CD4-positive, alpha-beta T cell treated with Interleukin-15 for 4 hours (primary cell): ENCODE results near the gene COL23A1.

Source experiments
- DNase-seq: peaks from one replicate; pipeline ENCODE4 v3.0.0-alpha.2; 2020; ENCODE audit warnings: low spot score

The COL23A1 gene

GRCh38 chr5:178357121-178357521 lies 233.1 kb downstream of the COL23A1 start:
- no peak for DNase-seq

DNA sequence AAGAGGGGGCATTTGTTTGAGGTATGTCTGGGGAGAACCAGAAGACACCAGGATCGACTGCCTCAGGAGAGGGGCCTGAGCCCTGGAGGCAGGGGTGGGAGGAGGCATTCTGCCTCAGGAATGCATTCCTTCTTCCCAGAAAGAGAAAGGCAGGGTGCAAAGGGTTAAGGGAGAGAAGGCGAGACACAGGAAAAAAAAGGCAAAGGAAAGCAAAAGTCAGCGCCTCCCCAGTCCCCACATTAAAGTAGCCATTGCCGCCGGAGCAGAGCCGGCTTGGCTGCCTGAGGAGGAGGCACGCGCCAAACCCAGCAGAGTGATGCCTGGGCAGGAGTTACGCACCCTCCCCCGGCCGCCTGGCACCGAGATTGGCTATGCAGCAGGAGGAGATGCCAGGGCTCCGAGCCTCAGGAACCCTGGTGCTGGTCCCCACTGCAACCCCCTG lies 233.7 kb downstream of the COL23A1 start:
- no peak for DNase-seq

DNA sequence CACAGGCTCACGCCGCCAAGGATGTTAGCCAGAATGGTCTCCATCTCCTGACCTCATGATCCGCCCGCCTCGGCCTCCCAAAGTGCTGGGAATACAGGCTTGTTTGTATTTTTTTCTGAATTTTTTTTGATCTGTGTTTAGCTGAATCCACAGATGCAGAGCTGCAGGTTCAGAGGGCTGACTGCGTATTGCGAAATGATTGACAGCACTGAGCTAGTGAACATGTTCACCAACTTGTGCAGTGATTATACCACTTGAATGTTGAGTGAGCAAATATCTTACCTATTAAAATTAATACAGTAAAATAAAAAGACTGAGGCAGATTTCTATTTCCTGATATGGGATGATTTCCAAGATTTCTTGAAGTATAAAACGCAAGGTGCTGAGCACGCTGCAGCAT lies 234.5 kb downstream of the COL23A1 start:
- no peak for DNase-seq

- no peak for DNase-seq
Observed at GRCh38 chr5:178353461-178353860, 236.7 kb downstream of the COL23A1 start.

- no peak for DNase-seq
Observed at GRCh38 chr5:178352035-178352349, 238.2 kb downstream of the COL23A1 start.

DNA sequence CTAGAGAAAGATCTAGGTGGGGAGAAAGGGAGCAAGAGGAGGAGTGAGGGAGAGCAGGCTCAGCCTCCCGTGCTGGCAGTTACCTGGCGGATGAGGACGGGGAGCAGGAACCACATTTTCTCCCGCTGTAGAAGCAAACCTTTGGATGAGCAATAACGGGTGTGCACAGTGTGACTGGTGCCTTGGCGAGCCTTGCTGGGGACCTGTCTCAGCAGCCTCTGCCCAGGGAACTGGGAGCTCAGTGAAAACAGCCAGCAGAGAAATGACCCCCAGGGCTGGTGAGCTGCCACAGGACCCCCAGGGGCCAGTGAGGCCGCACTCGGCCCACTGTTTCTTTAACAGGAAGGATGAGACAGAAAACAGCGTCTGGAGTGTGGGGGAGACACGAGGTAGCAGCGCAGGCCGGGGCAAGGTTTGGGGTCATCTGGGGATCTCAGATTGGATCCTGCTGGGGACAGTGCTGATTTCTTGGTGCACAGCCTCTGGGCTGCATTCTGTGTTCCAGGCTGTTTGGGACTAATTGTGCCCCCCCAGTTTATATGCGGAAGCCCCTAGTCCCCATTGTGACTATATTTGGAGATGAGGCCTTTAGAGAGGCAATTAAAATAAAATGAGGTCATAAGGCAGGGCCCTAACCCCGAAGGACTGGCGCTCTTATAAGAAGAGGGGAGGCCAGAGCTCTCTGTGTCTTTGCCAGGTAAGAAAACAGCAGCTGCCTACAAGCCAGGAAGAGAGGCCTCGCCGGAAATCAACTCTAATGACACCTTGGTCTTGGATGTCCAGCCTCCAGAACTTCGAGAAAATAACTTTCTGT lies 238.8 kb downstream of the COL23A1 start:
- DNase-seq, result no peak

DNA sequence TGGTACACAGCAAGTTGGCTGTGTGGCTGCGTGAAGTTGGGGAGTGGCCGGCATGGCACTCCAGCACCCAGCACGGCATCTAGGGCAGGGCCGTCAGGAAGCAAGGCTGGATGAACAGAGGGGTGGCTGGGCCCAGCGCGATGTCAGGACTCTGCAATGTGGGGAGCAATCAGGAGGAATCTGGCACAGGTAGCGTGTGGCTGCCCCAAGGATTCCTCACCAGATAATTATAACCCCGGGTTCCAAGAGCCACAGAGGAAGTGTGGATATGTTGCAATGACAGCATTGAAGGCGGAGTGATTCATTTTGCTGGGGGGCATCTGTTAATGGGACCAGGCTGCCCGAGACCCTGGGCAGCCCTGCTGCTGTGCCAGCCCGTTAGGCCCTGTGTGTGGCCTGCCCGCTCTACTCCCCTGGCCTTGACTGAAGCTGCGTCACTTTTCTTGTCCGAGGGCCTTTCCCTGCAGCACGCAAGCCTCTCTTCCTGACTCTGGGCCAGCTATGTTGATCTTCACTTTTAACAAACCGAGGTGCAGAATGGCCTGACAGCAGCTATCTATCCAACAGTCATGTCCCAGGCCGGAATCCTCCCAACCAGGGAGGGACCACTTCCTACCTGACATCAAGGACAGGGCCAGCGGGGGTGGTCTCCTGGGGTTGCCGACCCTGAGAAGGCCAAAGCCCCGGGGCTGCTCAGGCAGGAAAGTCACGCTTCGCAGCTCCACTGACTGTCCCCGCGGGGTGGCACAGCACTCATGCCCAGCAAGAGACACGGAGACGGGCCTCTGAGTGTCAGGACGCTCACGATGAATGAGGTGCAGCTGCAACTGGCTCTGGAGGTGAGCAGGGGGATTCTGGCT lies 239.6 kb downstream of the COL23A1 start:
- no peak for DNase-seq

DNA sequence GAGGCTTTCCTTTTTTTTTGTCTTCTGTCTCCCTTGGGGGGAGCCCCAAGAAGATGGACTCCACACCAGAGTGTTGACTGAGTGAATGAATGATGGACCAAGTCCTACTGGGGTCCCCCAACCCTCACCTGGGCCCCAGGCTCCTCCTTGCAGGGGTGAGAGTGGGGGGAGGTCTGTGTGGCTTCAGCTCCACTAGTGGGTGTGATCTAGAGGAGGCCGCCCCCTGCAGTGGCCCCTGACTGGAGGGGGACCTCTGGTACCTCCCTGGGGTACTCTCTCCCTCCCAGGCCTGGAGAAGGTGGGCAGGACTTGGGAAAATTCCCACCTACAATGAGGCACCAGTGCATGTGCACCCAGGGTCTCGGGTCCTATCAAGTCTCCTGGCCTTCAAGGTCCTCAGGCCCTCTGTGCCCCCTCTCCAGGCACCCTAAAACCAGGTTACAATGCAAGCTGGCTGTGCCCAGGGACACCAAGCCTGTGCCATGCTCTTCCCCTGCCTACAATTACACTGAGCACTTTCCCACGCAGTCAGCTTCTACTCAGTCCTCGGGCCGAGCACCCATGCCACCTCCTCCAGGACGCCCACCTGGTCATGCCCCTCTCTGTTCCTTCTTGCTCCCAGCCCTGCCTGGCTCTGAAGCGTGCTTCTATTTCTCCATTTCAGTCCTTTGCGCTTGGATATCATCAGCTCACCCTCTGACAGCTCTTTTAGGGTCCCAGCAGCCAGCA lies 240.4 kb downstream of the COL23A1 start:
- DNase-seq, result no peak

- no peak for DNase-seq
Observed at GRCh38 chr5:178349075-178349511, 241.1 kb downstream of the COL23A1 start.

DNA sequence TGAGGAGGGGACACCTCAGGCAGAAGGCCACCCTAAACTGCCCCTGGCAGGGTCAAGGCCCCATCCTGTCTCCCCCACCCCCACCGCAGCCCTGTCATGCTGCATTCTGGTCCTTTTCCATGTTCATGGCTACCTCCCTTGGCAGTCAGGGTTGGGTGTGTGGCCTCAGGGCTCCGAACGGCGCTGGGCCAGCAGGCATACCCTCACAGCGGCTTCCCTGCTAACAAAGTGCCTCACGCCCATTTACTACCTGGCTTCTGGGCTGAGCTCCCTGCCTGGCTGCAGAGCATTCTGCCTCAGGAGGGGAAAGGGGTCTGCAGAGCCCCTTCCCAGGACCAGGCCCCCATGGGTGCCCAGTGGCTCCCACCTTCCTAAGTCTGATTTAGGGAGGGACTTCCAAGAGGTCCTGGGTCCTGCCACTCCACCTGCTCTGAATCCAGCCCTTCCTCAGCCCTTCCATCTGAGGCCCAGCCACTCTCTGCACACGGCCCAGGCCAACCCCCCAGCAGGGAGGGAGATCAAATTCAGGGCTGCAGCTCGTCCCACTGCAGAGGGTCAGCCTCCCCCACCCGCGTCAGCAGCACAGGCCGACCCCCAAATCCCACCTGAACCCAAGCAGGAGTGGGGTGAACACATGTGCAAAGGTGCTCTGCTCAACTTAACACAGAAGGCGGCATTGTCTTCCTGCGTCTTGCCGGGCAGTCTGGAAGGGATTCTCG lies 241.7 kb downstream of the COL23A1 start:
- no peak for DNase-seq

- DNase-seq, result no peak
Observed at GRCh38 chr5:178347956-178348355, 242.2 kb downstream of the COL23A1 start.

- no peak for DNase-seq
Observed at GRCh38 chr5:178346607-178347334, 243.4 kb downstream of the COL23A1 start.

DNA sequence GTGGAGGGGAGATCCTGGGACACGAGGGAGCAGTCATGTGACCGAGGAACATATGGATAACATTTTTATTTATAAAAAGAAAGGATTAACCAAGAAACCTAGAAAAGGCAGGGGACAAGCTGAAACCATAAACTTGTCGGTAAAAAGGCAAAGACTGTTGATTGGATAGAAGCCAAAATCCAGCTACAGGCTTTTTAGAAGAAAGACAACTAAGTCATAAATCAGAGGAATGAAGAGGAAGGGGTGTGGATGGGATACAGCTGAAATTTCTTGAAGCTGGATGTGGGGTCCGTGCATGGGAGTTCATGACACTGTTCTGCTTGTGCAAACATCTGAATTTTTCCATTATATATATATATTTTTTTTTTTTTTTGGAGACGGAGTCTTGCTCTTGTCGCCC lies 246.9 kb downstream of the COL23A1 start:
- no peak for DNase-seq

GRCh38 chr5:178341851-178342140 lies 248.4 kb downstream of the COL23A1 start:
- DNase-seq, result no peak

DNA sequence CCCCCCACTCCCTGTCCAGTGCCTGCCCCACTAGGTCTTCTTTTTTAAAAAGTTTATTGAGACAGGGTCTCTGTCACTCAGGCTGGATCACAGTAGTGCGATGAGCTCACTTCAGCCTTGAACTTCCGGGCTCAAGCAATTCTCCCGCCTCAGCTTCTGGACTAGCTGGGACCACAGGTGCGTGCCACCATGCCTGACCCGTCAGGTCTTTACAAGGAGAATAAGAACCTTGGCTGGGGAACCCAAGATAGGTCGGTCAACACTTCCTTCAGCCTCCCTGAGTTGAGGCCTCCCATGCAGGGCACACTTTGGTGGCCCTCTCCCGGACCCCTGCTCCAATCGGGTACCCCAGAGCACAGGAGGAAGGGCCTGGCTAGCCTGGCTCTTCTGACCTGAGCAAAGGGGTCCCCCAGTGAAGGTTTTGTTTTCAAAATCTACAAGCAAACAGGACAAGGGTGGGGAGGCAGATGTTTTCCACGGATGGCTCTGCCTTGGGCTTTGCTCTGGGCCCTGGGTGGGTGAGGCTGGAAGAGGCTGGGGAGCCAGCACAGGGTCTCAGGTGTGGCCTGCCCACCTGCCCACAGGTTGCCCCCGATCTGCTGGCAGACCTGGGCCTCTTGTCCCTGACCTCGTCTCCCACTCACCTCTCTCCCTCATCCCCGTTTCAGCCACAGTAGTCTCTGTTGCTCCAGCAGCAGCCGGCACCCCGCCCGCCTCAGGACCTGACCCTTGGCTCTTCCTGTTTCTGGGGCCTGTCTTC lies 248.9 kb downstream of the COL23A1 start:
- DNase-seq, result no peak

DNA sequence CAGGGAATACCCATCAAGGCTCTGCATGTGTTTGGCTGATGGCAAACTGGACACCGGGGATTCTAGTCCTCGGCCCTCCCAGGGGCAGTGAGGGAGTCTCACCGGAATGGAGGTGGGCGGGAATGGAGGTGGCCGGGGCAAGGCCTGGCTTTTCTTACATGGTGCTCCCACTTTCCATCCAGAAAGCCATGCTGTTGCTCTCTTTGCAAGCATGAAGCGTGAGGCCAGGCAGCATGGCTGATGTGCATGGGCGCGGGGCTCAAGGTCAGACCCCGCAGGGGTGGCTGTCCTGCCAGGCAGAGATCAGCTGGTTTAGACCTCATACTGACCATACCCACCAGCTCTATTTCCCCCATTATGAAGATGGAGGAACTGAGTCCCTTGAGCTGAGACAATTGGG lies 249.6 kb downstream of the COL23A1 start:
- DNase-seq, result no peak

DNA sequence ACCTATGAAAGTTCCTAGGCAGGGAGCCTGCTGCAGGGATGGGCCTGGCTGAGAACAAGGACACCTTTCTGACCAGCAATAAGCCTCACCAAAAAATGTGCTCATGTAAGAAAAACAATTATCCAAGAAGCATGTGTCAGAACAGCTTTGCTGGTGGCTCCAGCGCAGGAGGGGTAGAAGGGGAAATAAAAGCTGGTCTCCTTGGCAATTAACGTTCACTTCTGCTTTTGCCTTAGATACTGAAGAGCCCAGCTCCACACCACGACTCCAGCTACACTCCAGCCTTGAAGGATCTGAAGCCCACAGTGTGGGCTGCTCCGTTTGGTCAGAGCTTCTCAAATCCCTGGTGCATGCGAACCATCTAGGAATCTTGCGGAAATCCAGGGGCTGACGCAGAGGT lies 250.0 kb downstream of the COL23A1 start:
- DNase-seq, result no peak

- DNase-seq, result no peak
Observed at GRCh38 chr5:178339272-178339671, 250.9 kb downstream of the COL23A1 start.

- DNase-seq, result no peak
Observed at GRCh38 chr5:178338750-178339144, 251.4 kb downstream of the COL23A1 start.

GRCh38 chr5:178338126-178338749 lies 252.0 kb downstream of the COL23A1 start:
- DNase-seq, result no peak
